Testis (tissue), 2 donors: ENCODE results near the gene SGF29.

Experiments used
- POLR2A ChIP-seq: fragments of 450-650 bp; IDR thresholded peaks from one replicate; pipeline ENCODE4 v1.6.1; 2017; ENCODE audit warnings: antibody characterized with exemption, mild to moderate bottlenecking, moderate library complexity
- TF ChIP-seq, protein P1 (sequence below), 3 experiments: fragments of 450-650 bp in 2 of 3; fragments of 200-600 bp in 1 of 3; sonication (generic) in 1 of 3; IDR thresholded peaks; one replicate each; pipeline ENCODE4 v1.5.1; 2016 to 2019; ENCODE audit warnings: antibody characterized with exemption in 3 of 3, mild to moderate bottlenecking in 2 of 3, moderate library complexity in 1 of 3

DNA sequence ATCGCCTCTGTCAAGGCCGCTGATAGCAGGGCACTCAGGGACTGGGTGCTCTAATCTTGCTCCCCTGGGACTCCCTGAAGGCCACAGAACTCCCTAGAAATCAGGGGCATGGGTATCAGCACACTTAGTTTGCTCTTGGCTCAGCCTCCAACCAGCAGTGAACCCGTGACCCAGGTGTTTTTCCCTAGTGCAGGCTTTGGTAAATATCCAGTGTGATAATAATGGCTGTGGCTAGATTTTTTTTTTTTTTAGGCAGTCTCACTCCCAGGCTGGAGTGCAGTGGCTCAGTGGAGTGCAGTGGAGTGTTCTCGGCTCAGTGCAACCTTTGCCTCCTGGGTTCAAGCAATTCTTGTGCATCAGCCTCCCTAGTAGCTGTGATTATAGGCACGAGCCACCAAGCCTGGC lies 25.3 kb upstream of the SGF29 start:
- no peak for TF ChIP-seq POLR2A
- TF ChIP-seq, protein P1, sequence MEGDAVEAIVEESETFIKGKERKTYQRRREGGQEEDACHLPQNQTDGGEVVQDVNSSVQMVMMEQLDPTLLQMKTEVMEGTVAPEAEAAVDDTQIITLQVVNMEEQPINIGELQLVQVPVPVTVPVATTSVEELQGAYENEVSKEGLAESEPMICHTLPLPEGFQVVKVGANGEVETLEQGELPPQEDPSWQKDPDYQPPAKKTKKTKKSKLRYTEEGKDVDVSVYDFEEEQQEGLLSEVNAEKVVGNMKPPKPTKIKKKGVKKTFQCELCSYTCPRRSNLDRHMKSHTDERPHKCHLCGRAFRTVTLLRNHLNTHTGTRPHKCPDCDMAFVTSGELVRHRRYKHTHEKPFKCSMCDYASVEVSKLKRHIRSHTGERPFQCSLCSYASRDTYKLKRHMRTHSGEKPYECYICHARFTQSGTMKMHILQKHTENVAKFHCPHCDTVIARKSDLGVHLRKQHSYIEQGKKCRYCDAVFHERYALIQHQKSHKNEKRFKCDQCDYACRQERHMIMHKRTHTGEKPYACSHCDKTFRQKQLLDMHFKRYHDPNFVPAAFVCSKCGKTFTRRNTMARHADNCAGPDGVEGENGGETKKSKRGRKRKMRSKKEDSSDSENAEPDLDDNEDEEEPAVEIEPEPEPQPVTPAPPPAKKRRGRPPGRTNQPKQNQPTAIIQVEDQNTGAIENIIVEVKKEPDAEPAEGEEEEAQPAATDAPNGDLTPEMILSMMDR (IDR thresholded peaks at IDR 0.05) = no peak
